OCI-LY7 (cell line): ENCODE measurements around the gene PCGF3. TPM values are rescaled to one million over a fixed set of nuclear protein-coding genes. Genes with fewer than 3 reads are reported as not detected.

Experiments
- BruUV-seq: library from RNA; stranded (reverse); fragments of 400-500 nt; replicated peaks from 2 replicates; lab custom pipeline; 2021; lab: Mats Ljungman, UMichigan
- CTCF ChIA-PET: fragments of 300-600 bp; sonication (Branson Sonifier 250); formaldehyde crosslinking; loops from one replicate; lab custom pipeline; 2022; ENCODE audit warnings: antibody characterized with exemption; ENCODE audit not compliant: unreplicated experiment; lab: Charles Lee
- POLR2A ChIA-PET: fragments of 300-600 bp; sonication (Branson Sonifier 250); formaldehyde crosslinking; loops from one replicate; lab custom pipeline; 2022; ENCODE audit warnings: antibody characterized with exemption; lab: Charles Lee
- DNase-seq: peaks from one replicate; pipeline ENCODE4 v3.0.0-alpha.2; 2015; ENCODE audit warnings: low spot score
- H2AFZ ChIP-seq: fragments of 200-600 bp; sonication (generic), shearing (Covaris generic); 2 replicates; pipeline ENCODE4 v1.6.1; 2014; ENCODE audit warnings: mild to moderate bottlenecking, antibody characterized with exemption, low read length, moderate library complexity
- H3K27ac ChIP-seq: fragments of 200-600 bp; sonication (generic); 2 replicates; pipeline ENCODE4 v1.5.1; 2014; ENCODE audit warnings: mixed run types, low read depth, mild to moderate bottlenecking, moderate library complexity, low read length, inconsistent platforms; ENCODE audit not compliant: poor library complexity, severe bottlenecking
- H3K36me3 ChIP-seq: fragments of 200-600 bp; sonication (generic); 2 replicates; pipeline ENCODE4 v1.6.1; 2014; ENCODE audit warnings: mild to moderate bottlenecking, antibody characterized with exemption, low read length, moderate library complexity, mixed read lengths; ENCODE audit not compliant: insufficient read depth
- H3K4me1 ChIP-seq: fragments of 200-600 bp; sonication (generic); 2 replicates; pipeline ENCODE4 v1.5.1; 2014; ENCODE audit warnings: mild to moderate bottlenecking, low read length; ENCODE audit not compliant: insufficient read depth, poor library complexity, severe bottlenecking
- H3K4me2 ChIP-seq: fragments of 200-600 bp; sonication (generic); 2 replicates; pipeline ENCODE4 v1.6.1; 2014; ENCODE audit warnings: mild to moderate bottlenecking, low read length
- H3K4me3 ChIP-seq: fragments of 200-600 bp; sonication (generic); 2 replicates; pipeline ENCODE4 v1.5.1; 2014; ENCODE audit warnings: mild to moderate bottlenecking, low read depth, low read length; ENCODE audit not compliant: poor library complexity, severe bottlenecking
- H3K79me2 ChIP-seq: fragments of 200-600 bp; sonication (generic); 2 replicates; pipeline ENCODE4 v1.6.1; 2016; ENCODE audit warnings: low read depth, mild to moderate bottlenecking, low read length, moderate library complexity, mixed read lengths; ENCODE audit not compliant: insufficient read depth
- H3K9me2 ChIP-seq: fragments of 200-600 bp; sonication (generic); 2 replicates; pipeline ENCODE4 v1.6.1; 2016; ENCODE audit warnings: mild to moderate bottlenecking, low read length, mixed read lengths; ENCODE audit not compliant: insufficient read depth
- H3K9me3 ChIP-seq: fragments of 200-600 bp; sonication (generic); 2 replicates; pipeline ENCODE4 v1.6.1; 2014; ENCODE audit warnings: mild to moderate bottlenecking, mixed run types, low read length, mixed read lengths
- H4K20me1 ChIP-seq: fragments of 200-600 bp; sonication (generic); 2 replicates; pipeline ENCODE4 v1.6.1; 2014; ENCODE audit warnings: mild to moderate bottlenecking, antibody characterized with exemption, low read length, moderate library complexity, mixed read lengths; ENCODE audit not compliant: insufficient read depth
- EZH2phosphoT487 ChIP-seq: fragments of 200-600 bp; sonication (generic); IDR thresholded peaks from 2 replicates; pipeline ENCODE4 v1.6.1; 2018; ENCODE audit warnings: low read depth, borderline replicate concordance, mild to moderate bottlenecking, mixed run types, antibody characterized with exemption, low read length, moderate library complexity, mixed read lengths
- intact Hi-C: fragments of 100-400 bp; cut with micrococcal nuclease; formaldehyde crosslinking; loops from one replicate; pipeline ENCODE4 v1.10.0; 2022; ENCODE audit not compliant: unreplicated experiment
- total RNA-seq, 2 experiments: library from RNA; depleted of rRNA in 1 of 2; stranded (reverse); fragments of >200 nt in 1 of 2; shearing (Covaris generic) in 1 of 2; gene quantifications; 2 replicates each; pipeline ENCODE4 v1.2.3, GENCODE V29; 2014 to 2022
- TF ChIP-seq, protein P1 (sequence below): fragments of 200-600 bp; sonication (generic); conservative IDR thresholded peaks from 2 replicates; pipeline ENCODE4 v1.5.1; 2014; ENCODE audit warnings: mild to moderate bottlenecking, antibody characterized with exemption, low read length, moderate library complexity, mixed read lengths

Gene PCGF3
- total RNA-seq, 2 experiments from 2014 or later = 33.8 to 50.2 TPM

DNA sequence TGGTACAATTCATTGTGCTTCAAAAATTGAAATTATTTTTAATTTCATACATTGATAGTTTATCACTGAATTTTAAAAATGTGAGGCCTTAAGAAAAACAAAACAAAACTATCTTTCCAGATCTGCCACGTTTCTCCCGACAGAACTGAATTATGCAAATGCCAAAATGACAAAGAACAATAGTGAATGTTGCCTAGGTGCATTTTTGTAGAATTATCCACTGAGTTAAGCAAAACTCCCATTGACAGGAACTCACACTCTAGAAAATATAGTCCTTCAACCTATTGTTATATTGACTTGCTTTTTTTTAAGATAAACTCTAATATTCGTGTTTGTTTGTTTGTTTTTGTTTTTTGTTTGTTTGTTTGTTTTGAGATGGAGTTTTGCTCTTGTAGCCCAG lies 6.5 kb downstream of the PCGF3 start:
- Histone ChIP-seq H3K36me3 (peaks cover 48% of the 10 kb centered on the region), H3K4me3 (no peak overlapping the region), H3K9me2 (no peaks in the 10 kb centered on the region), H2AFZ (no peak overlapping the region), H3K27ac (no peak overlapping the region), H4K20me1 (no peaks in the 10 kb centered on the region), H3K4me2 (no peak overlapping the region), H3K4me1 (peaks cover 2% of the 10 kb centered on the region), H3K9me3 (no peaks in the 10 kb centered on the region), H3K79me2 (peaks cover 26% of the 10 kb centered on the region; the same call in 1 of the 2 replicates)
- no peak for DNase-seq
- BruUV-seq = no TSS peak
- intact Hi-C loops = no loop called here
- POLR2A ChIA-PET = no interaction called here
- TF ChIP-seq, protein P1, sequence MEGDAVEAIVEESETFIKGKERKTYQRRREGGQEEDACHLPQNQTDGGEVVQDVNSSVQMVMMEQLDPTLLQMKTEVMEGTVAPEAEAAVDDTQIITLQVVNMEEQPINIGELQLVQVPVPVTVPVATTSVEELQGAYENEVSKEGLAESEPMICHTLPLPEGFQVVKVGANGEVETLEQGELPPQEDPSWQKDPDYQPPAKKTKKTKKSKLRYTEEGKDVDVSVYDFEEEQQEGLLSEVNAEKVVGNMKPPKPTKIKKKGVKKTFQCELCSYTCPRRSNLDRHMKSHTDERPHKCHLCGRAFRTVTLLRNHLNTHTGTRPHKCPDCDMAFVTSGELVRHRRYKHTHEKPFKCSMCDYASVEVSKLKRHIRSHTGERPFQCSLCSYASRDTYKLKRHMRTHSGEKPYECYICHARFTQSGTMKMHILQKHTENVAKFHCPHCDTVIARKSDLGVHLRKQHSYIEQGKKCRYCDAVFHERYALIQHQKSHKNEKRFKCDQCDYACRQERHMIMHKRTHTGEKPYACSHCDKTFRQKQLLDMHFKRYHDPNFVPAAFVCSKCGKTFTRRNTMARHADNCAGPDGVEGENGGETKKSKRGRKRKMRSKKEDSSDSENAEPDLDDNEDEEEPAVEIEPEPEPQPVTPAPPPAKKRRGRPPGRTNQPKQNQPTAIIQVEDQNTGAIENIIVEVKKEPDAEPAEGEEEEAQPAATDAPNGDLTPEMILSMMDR = no peak
- no peak for TF ChIP-seq EZH2phosphoT487
- CTCF ChIA-PET = no interaction called here

DNA sequence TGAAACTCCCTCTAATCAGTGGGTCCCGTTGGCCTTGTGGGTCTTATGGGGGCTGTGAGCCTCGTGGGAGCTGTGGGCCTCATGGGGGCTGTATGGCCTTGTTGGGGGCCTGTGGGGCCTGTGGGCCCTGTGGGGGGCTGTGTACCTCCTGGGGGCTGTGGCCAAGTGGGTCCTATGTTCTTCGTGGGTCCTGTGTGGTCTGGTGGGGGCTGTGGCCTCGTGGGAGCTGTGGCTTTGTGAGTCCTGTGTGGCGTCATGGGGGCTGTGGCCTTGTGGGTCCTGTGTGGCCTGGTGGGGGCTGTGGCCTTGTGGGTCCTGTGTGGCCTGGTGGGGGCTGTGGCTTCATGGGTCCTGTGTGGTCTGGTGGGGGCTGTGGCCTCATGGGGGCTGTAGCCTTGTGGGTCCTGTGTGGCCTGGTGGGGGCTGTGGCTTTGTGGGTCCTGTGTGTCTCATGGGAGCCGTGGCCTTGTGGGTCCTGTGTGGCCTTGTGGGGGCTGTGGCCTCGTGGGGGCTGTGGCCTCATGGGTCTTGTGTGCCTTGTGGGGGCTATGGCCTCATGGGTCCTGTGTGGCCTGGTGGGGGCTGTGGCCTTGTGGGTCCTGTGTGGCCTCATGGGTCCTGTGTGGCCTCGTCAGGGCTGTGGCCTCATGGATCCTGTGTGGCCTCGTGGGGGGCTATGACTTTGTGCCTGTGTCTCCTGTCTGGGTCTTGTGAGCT lies 7.4 kb downstream of the PCGF3 start:
- H4K20me1 ChIP-seq = no peaks in the 10 kb centered on the region
- no peaks in the 10 kb centered on the region for H3K9me3 ChIP-seq
- no peaks in the 10 kb centered on the region for H3K4me1 ChIP-seq
- no peak overlapping the region for H3K27ac ChIP-seq
- no peak overlapping the region for H3K4me2 ChIP-seq
- CTCF ChIA-PET = no interaction called here
- intact Hi-C loops = no loop called here
- no peak for TF ChIP-seq EZH2phosphoT487
- TF ChIP-seq, protein P1 = no peak
- POLR2A ChIA-PET = interaction anchor here (0.7 kb wide), 1 partner anchor 1130 kb away, joined by 3 read pairs; no protein-coding TSS in a partner anchor
- peaks cover 48% of the 10 kb centered on the region for H3K36me3 ChIP-seq
- no peak for DNase-seq
- H3K9me2 ChIP-seq = no peaks in the 10 kb centered on the region
- H3K4me3 ChIP-seq = no peak overlapping the region
- H2AFZ ChIP-seq = no peak overlapping the region
- BruUV-seq = no TSS peak
- peaks cover 24% of the 10 kb centered on the region; the same call in 1 of the 2 replicates for H3K79me2 ChIP-seq

DNA sequence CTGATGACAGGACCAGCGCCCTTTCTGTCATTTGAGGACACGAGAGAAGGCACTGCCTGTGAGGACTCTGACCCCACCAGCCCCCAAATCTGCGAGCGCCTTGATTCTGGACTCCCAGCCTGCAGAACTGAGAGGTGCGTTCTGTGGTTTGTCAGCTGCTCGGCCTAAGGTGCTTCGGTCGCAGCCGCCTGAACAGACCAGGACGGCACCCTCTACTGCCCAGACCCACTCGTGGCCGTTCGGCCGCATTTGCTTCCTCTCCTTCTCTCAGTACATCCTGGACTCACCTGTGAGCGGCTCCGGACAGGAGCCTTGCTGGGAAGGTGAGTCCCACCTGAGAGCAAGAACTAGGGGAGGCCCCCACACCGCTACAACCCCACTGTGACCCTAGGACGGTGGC lies 8.5 kb downstream of the PCGF3 start:
- Histone ChIP-seq H3K27ac (no peak overlapping the region), H4K20me1 (no peaks in the 10 kb centered on the region)

More for the DNA sequence above, 8.5 kb downstream of the PCGF3 start:
- DNase-seq = no peak
- intact Hi-C loops = no loop called here
- Histone ChIP-seq H3K4me2 (no peak overlapping the region), H3K9me3 (no peaks in the 10 kb centered on the region), H2AFZ (no peak overlapping the region), H3K36me3 (peaks cover 39% of the 10 kb centered on the region), H3K9me2 (no peaks in the 10 kb centered on the region), H3K4me3 (no peak overlapping the region), H3K4me1 (no peaks in the 10 kb centered on the region), H3K79me2 (peaks cover 24% of the 10 kb centered on the region; the same call in 1 of the 2 replicates)
- POLR2A ChIA-PET = no interaction called here
- no peak for TF ChIP-seq EZH2phosphoT487
- TF ChIP-seq, protein P1 = no peak
- BruUV-seq = no TSS peak
- CTCF ChIA-PET = no interaction called here
